ENCODE data around the gene KEAP1.
A peak's percentile ranks its signal among the peaks of the same experiment; 100 is the strongest.
"Not testable (repeated sequence)": the region's sequence is repeated elsewhere in the genome, so short reads cannot be mapped to it uniquely, and the experiment has no call there.

The KEAP1 gene

GRCh38 chr19:10503002-10503789, at the start of gene KEAP1:
KEAP1 (minus strand) TSS chr19:10503356; CDS start chr19:10500033, 3,323 bp downstream.
- peak; percentile 90 for DNase-seq

- DNase-seq, result no peak
Observed at GRCh38 chr19:10552510-10553053, 49.4 kb upstream of the KEAP1 start.

- no peak for DNase-seq
Observed at GRCh38 chr19:10551698-10552301, 48.6 kb upstream of the KEAP1 start.

GRCh38 chr19:10551006-10551405, 47.9 kb upstream of the KEAP1 start:
- DNase-seq, result not testable (repeated sequence)

GRCh38 chr19:10550336-10550735, 47.2 kb upstream of the KEAP1 start:
- DNase-seq, result no peak

GRCh38 chr19:10549733-10550132, 46.6 kb upstream of the KEAP1 start:
- no peak for DNase-seq

- no peak for DNase-seq
Observed at GRCh38 chr19:10548746-10549276, 45.7 kb upstream of the KEAP1 start.

GRCh38 chr19:10546817-10547216, 43.7 kb upstream of the KEAP1 start:
- DNase-seq, result no peak

GRCh38 chr19:10544753-10545251, 41.6 kb upstream of the KEAP1 start:
- no peak for DNase-seq

GRCh38 chr19:10544242-10544752, 41.1 kb upstream of the KEAP1 start:
- no peak for DNase-seq

- peak; percentile 84 for DNase-seq
Observed at GRCh38 chr19:10543420-10544241, 40.5 kb upstream of the KEAP1 start, which contains the start of gene ATG4D. ATG4D (plus strand) TSS chr19:10543904; CDS start chr19:10544091, 187 bp downstream.

GRCh38 chr19:10543059-10543419, 39.9 kb upstream of the KEAP1 start:
- no peak for DNase-seq

GRCh38 chr19:10539016-10539415, 35.9 kb upstream of the KEAP1 start:
- DNase-seq, result not testable (repeated sequence)

- no peak for DNase-seq
Observed at GRCh38 chr19:10538204-10538983, 35.2 kb upstream of the KEAP1 start.

- no peak for DNase-seq
Observed at GRCh38 chr19:10537668-10538067, 34.5 kb upstream of the KEAP1 start.

- no peak for DNase-seq
Observed at GRCh38 chr19:10535613-10536012, 32.5 kb upstream of the KEAP1 start.

GRCh38 chr19:10533646-10534386, 30.7 kb upstream of the KEAP1 start:
- no peak for DNase-seq

GRCh38 chr19:10532457-10532856, 29.3 kb upstream of the KEAP1 start:
- DNase-seq, result no peak

- not testable (repeated sequence) for DNase-seq
Observed at GRCh38 chr19:10526887-10527286, 23.7 kb upstream of the KEAP1 start.

- no peak for DNase-seq
Observed at GRCh38 chr19:10525636-10526035, 22.5 kb upstream of the KEAP1 start.

- DNase-seq, result no peak
Observed at GRCh38 chr19:10523135-10523636, 20.0 kb upstream of the KEAP1 start.
